Hepatocyte (in vitro differentiated cells): ENCODE measurements around the gene TXNRD2. TPM values are rescaled to one million over a fixed set of nuclear protein-coding genes. Genes with fewer than 3 reads are reported as not detected.

Experiments
- DNase-seq: peaks from one replicate; pipeline ENCODE4 v3.0.0-alpha.2; 2016; ENCODE audit warnings: low spot score
- H2AFZ ChIP-seq: fragments of 200-600 bp; sonication (generic); 2 replicates; pipeline ENCODE4 v1.6.0; 2016; ENCODE audit warnings: antibody characterized with exemption, mild to moderate bottlenecking
- H3K27ac ChIP-seq: fragments of 200-600 bp; sonication (generic); 2 replicates; pipeline ENCODE4 v1.5.1; 2016; ENCODE audit warnings: mild to moderate bottlenecking
- H3K27me3 ChIP-seq: fragments of 200-600 bp; sonication (generic); 2 replicates; pipeline ENCODE4 v1.6.1; 2016
- H3K36me3 ChIP-seq: fragments of 200-600 bp; sonication (generic); replicated peaks from 2 replicates; pipeline ENCODE4 v1.5.1; 2016; ENCODE audit warnings: low read depth; ENCODE audit not compliant: insufficient read depth
- H3K4me1 ChIP-seq: fragments of 200-600 bp; sonication (generic); 2 replicates; pipeline ENCODE4 v1.5.1; 2016; ENCODE audit warnings: mild to moderate bottlenecking, moderate library complexity; ENCODE audit not compliant: insufficient read depth
- H3K4me2 ChIP-seq: fragments of 200-600 bp; sonication (generic); 2 replicates; pipeline ENCODE4 v1.6.0; 2016
- H3K4me3 ChIP-seq: fragments of 200-600 bp; sonication (generic); 2 replicates; pipeline ENCODE4 v1.5.1; 2016; ENCODE audit warnings: mild to moderate bottlenecking
- H3K79me2 ChIP-seq: fragments of 200-600 bp; sonication (generic); 2 replicates; pipeline ENCODE4 v1.6.0; 2017; ENCODE audit warnings: mild to moderate bottlenecking
- H3K9me2 ChIP-seq: fragments of 200-600 bp; sonication (generic); replicated peaks from 2 replicates; pipeline ENCODE4 v1.6.0; 2017; ENCODE audit warnings: mild to moderate bottlenecking; ENCODE audit not compliant: insufficient read depth
- H3K9me3 ChIP-seq: fragments of 200-600 bp; sonication (generic); 2 replicates; pipeline ENCODE4 v1.5.1; 2016; ENCODE audit warnings: low read depth, mild to moderate bottlenecking
- H4K20me1 ChIP-seq: fragments of 200-600 bp; sonication (generic); 2 replicates; pipeline ENCODE4 v1.6.0; 2016; ENCODE audit warnings: mild to moderate bottlenecking; ENCODE audit not compliant: insufficient read depth, poor library complexity, severe bottlenecking
- EZH2 ChIP-seq: fragments of 200-600 bp; sonication (generic); IDR thresholded peaks from 2 replicates; pipeline ENCODE4 v1.6.1; 2016; ENCODE audit warnings: antibody characterized with exemption, mild to moderate bottlenecking, borderline replicate concordance
- EZH2phosphoT487 ChIP-seq: fragments of 200-600 bp; sonication (generic); IDR thresholded peaks from one replicate; pipeline ENCODE4 v1.6.1; 2018; ENCODE audit warnings: antibody characterized with exemption, mild to moderate bottlenecking, low read depth, moderate library complexity; ENCODE audit not compliant: unreplicated experiment, severe bottlenecking
- WGBS: methylation state at CpG from one replicate; pipeline ENCODE4 v1.1.6; 2016; ENCODE audit warnings: low lambda C conversion rate; ENCODE audit errors: missing lambda C conversion rate; 5-methylcytosine and 5-hydroxymethylcytosine counted together
- polyA plus RNA-seq: library from polyadenylated mRNA; unstranded; fragments of >200 nt; fragmentation: Nextera tagmentation; extraction: Ambion mirVana; gene quantifications from 2 replicates; pipeline ENCODE4 v1.2.1, GENCODE V29; 2016
- total RNA-seq: library from RNA; depleted of rRNA; stranded (reverse); fragments of >200 nt; gene quantifications from 2 replicates; pipeline ENCODE4 v1.2.3, GENCODE V29; 2014
- TF ChIP-seq, protein P1 (sequence below): fragments of 200-600 bp; sonication (generic); IDR thresholded peaks from 2 replicates; pipeline ENCODE4 v1.5.1; 2016; ENCODE audit warnings: antibody characterized with exemption, mild to moderate bottlenecking; ENCODE audit not compliant: poor library complexity

The TXNRD2 gene
- total and polyA plus RNA-seq, 2 experiments from 2014 or later: 0.60 to 2.1 TPM

DNA sequence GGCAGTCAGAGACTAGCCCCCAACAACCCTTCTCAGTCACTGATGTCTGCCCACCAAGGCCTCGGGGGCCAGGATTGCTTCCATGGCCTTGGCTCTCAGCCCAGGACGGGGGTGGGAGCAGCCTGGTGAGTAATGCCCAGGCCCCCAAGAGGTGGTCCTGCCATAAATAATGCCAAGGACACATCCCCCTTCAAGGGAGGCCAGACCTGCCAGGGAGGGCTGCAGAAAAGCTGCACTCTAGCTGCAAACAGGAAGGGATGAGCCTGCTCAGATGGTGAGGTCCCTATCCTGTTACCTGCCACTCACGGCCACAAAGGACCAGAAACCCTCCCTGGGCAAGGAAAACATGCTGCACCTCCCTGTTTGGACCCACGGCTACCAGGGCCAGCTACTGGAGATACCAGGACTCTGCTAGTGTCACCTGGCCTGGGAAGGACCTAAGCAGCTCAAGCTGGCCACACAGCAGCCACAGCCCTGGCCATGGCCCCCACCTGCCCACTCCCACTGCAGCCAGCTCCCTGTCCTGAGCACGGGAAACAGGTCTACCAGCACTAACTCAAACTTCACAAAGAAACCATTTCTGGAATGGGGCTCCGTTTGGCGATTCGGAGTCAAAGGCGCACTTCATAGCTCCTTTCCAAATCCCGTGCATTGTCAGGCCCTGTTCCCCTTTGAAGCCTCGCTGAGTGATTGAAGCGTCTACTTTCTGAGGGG lies 99.1 kb downstream of the TXNRD2 start:
- TF ChIP-seq, protein P1, sequence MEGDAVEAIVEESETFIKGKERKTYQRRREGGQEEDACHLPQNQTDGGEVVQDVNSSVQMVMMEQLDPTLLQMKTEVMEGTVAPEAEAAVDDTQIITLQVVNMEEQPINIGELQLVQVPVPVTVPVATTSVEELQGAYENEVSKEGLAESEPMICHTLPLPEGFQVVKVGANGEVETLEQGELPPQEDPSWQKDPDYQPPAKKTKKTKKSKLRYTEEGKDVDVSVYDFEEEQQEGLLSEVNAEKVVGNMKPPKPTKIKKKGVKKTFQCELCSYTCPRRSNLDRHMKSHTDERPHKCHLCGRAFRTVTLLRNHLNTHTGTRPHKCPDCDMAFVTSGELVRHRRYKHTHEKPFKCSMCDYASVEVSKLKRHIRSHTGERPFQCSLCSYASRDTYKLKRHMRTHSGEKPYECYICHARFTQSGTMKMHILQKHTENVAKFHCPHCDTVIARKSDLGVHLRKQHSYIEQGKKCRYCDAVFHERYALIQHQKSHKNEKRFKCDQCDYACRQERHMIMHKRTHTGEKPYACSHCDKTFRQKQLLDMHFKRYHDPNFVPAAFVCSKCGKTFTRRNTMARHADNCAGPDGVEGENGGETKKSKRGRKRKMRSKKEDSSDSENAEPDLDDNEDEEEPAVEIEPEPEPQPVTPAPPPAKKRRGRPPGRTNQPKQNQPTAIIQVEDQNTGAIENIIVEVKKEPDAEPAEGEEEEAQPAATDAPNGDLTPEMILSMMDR: no peak
- no peak for TF ChIP-seq EZH2phosphoT487
- no peak for TF ChIP-seq EZH2
- H3K4me3 ChIP-seq: no peak overlapping the region
- H3K27me3 ChIP-seq: no peaks in the 10 kb centered on the region
- H3K4me2 ChIP-seq: no peak overlapping the region
- no peak overlapping the region for H2AFZ ChIP-seq
- H4K20me1 ChIP-seq: no peaks in the 10 kb centered on the region
- H3K9me3 ChIP-seq: no peaks in the 10 kb centered on the region
- H3K4me1 ChIP-seq: no peaks in the 10 kb centered on the region
- H3K79me2 ChIP-seq: peaks cover 10% of the 10 kb centered on the region
- 81% methylated on average over 12 of the region's 12 CpGs for WGBS
- DNase-seq: no peak
- no peaks in the 10 kb centered on the region for H3K9me2 ChIP-seq
- no peak overlapping the region for H3K27ac ChIP-seq
- H3K36me3 ChIP-seq: no peaks in the 10 kb centered on the region

DNA sequence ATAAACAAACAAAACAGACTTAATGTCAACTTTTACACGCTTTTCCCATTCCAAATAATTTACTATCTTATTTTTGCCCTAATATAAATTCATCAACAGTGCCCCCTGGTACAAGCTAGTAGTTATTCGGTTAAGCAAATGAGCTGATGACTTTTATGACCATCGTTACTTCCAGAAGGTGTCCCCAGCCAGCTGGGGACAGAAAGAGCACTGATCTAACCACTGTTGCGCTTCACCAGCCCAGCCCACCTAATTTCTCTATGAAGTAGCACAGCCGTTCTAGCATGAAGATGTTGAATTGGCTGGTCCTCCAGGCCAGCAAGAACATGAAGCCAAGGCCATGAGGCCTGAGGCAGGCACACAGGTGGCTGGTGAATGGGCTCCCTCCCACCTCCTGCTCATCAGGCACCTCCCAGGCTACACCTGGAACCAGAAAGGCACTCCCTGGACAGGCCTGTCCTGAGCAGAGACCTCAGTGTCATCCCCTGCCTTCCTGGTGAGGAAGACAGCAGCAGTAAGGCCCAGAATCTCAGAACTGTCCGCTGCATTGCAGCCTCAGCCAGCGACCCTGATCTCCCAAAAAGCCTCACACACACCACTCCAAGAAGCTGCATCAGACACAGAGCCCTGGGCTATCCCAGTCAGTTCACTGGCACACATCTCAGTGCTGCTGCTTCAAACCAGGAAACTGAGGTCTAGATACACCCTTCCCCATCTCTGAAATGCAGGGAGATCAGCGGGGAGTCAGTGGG lies 99.8 kb downstream of the TXNRD2 start:
- Histone ChIP-seq H3K27me3 (no peaks in the 10 kb centered on the region), H3K4me1 (no peaks in the 10 kb centered on the region), H3K27ac (no peak overlapping the region), H3K9me2 (no peaks in the 10 kb centered on the region), H3K9me3 (no peaks in the 10 kb centered on the region), H2AFZ (no peak overlapping the region), H3K4me2 (no peak overlapping the region), H3K36me3 (no peaks in the 10 kb centered on the region), H3K4me3 (no peak overlapping the region), H3K79me2 (peaks cover 6% of the 10 kb centered on the region), H4K20me1 (no peaks in the 10 kb centered on the region)
- no peak for DNase-seq
- 94% methylated on average over 8 of the region's 8 CpGs for WGBS
- no peak for TF ChIP-seq EZH2phosphoT487
- no peak for TF ChIP-seq EZH2
- TF ChIP-seq, protein P1: no peak

DNA sequence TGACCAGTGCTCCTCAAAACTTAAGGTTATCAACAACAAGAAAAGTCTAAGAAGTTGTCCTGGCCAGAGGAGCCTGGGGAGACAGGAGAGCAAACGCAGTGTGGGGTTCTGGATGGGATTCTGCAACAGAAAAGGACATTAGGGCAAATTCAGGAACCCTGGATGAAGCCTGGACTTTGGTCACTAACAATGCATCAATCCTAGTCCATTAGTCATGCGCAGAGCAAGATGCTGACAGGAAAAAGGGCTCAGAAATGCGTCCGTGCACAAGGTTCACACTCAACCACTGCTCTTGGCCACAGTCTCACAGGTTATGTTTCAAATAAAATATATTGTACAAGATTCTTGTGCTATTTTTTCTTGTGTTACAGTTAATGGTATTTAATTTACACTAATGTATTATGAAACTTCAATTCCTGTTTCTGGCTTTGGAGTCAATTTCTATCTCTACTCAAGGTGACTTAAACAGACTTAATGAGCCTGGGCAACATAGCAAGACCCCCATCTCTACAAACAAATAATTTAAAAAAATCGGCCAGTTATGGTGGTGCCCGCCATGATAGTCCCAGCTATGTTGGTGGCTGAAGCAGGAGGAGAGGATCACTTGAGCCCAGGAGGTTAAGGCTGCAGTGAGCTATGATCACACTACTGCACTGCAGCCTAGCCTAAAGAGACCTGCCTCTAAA lies 100.5 kb downstream of the TXNRD2 start:
- Histone ChIP-seq H3K79me2 (peaks cover 6% of the 10 kb centered on the region), H3K36me3 (no peaks in the 10 kb centered on the region), H4K20me1 (no peaks in the 10 kb centered on the region), H3K4me3 (no peak overlapping the region), H3K27me3 (no peaks in the 10 kb centered on the region), H3K4me2 (no peak overlapping the region), H3K4me1 (no peaks in the 10 kb centered on the region), H2AFZ (no peak overlapping the region), H3K9me2 (no peaks in the 10 kb centered on the region), H3K9me3 (no peaks in the 10 kb centered on the region), H3K27ac (peak overlapping the region; percentile 43)
- 87% methylated on average over 6 of the region's 6 CpGs for WGBS
- DNase-seq: peak; percentile 55
- no peak for TF ChIP-seq EZH2phosphoT487
- TF ChIP-seq EZH2: no peak
- TF ChIP-seq, protein P1: no peak
